Spleen (tissue), 11 donors: ENCODE data around the gene CATSPERD. TPM values are rescaled to one million over a fixed set of nuclear protein-coding genes. Genes with fewer than 3 reads are reported as not detected.

ENCODE experiments used
- DNase-seq: peaks from one replicate; pipeline ENCODE4 v3.0.0-alpha.2; 2020
- H3K27ac ChIP-seq, 8 donors: fragments of 200-600 bp; sonication (generic) in 7 of 8; 1 replicate in 4 of 8; 2 replicates in 4 of 8; pipeline versions ENCODE4 v1.5.0 to v1.8.0; 2016 to 2021; ENCODE audit warnings: inconsistent platforms in 4 of 8, mild to moderate bottlenecking in 4 of 8, moderate library complexity in 1 of 8
- H3K27me3 ChIP-seq, 7 donors: fragments of 200-600 bp; sonication (generic) in 6 of 7; replicated peaks in 1 of 7; 1 replicate in 4 of 7; 2 replicates in 3 of 7; pipeline versions ENCODE4 v1.5.0 to v1.8.0; 2016 to 2021; ENCODE audit warnings: inconsistent platforms in 3 of 7, mild to moderate bottlenecking in 1 of 7
- H3K36me3 ChIP-seq, 6 donors: fragments of 200-600 bp; sonication (generic) in 5 of 6; 1 replicate in 4 of 6; 2 replicates in 2 of 6; pipeline versions ENCODE4 v1.5.0 to v1.8.0; 2016 to 2021; ENCODE audit warnings: inconsistent platforms in 2 of 6
- H3K4me1 ChIP-seq, 6 donors: fragments of 200-600 bp; sonication (generic) in 5 of 6; 1 replicate in 3 of 6; 2 replicates in 3 of 6; pipeline versions ENCODE4 v1.5.0 to v1.8.0; 2016 to 2021; ENCODE audit warnings: inconsistent platforms in 3 of 6
- H3K4me3 ChIP-seq, 8 donors: fragments of 200-600 bp; sonication (generic) in 7 of 8; 1 replicate in 4 of 8; 2 replicates in 4 of 8; pipeline versions ENCODE4 v1.5.0 to v1.8.0; 2016 to 2021; ENCODE audit warnings: inconsistent platforms in 4 of 8, mild to moderate bottlenecking in 4 of 8, moderate library complexity in 2 of 8
- H3K9me3 ChIP-seq, 8 donors: fragments of 200-600 bp; sonication (generic) in 7 of 8; 1 replicate in 4 of 8; 2 replicates in 4 of 8; pipeline versions ENCODE4 v1.5.0 to v1.8.0; 2016 to 2021; ENCODE audit warnings: inconsistent platforms in 4 of 8
- POLR2A ChIP-seq, 3 donors: fragments of 450-650 bp; IDR thresholded peaks; one replicate each; pipeline ENCODE4 v1.5.1; 2017; ENCODE audit warnings: antibody characterized with exemption in 3 of 3, mild to moderate bottlenecking in 1 of 3
- POLR2AphosphoS5 ChIP-seq, 3 donors: sonication (generic); formaldehyde crosslinking; IDR thresholded peaks; one replicate each; pipeline ENCODE4 v1.5.1; 2017; ENCODE audit warnings: antibody characterized with exemption in 3 of 3
- WGBS, 5 donors: extraction: QIAGEN DNeasy Blood & Tissue Kit in 3 of 5; methylation state at CpG; one replicate each; pipeline versions ENCODE4 v1.1.5 to v1.1.7; 2013 to 2018; 5-methylcytosine and 5-hydroxymethylcytosine counted together
- intact Hi-C: fragments of 100-400 bp; cut with DNase I; formaldehyde crosslinking; loops from one replicate; pipeline ENCODE4 v1.15.0; 2023; ENCODE audit warnings: low total_unique reads
- polyA plus RNA-seq, 3 donors: library from polyadenylated mRNA; stranded (reverse); fragments of 200-250 nt; gene quantifications; one replicate each; pipeline ENCODE4 v1.2.1, GENCODE V29; 2013
- total RNA-seq, 7 donors: library from RNA; depleted of rRNA in 3 of 7; stranded (reverse); fragments of >200 nt in 3 of 7; fragmentation: NEBNext Ultra II Directional in 4 of 7; extraction: Animal tissue kit (Norgen Biotek cat#: 25700) in 4 of 7; gene quantifications; one replicate each; pipeline versions ENCODE4 v1.1.0 to v1.2.1, GENCODE V29; 2016 to 2021
- TF ChIP-seq, protein P1 (sequence below), 11 experiments: fragments of 200-600 bp in 7 of 11; fragments of 450-650 bp in 4 of 11; sonication (generic) in 4 of 11; IDR thresholded peaks in 8 of 11; conservative IDR thresholded peaks in 3 of 11; 1 replicate in 7 of 11; 2 replicates in 4 of 11; pipeline versions ENCODE4 v1.4.0 to v1.8.0; 2016 to 2021; ENCODE audit warnings: antibody characterized with exemption in 11 of 11, inconsistent platforms in 4 of 11, mild to moderate bottlenecking in 1 of 11
- donor health status: healthy with polysubstance abuse.
- donor health status: DM: no; HTN: no; CAD: no; lungs with moderate emphysema.
- donor health status: DM: no; HTN: no; CAD: no.
- donor health status: Bipolar disorder and iron deficiency.
- donor health status: healthy.
- donor health status: DM: no; HTN: no; CAD: no.
- donor health status: DM: yes; HTN: yes; CAD: no.

Gene CATSPERD
- total and polyA plus RNA-seq, 10 donors: not detected

DNA sequence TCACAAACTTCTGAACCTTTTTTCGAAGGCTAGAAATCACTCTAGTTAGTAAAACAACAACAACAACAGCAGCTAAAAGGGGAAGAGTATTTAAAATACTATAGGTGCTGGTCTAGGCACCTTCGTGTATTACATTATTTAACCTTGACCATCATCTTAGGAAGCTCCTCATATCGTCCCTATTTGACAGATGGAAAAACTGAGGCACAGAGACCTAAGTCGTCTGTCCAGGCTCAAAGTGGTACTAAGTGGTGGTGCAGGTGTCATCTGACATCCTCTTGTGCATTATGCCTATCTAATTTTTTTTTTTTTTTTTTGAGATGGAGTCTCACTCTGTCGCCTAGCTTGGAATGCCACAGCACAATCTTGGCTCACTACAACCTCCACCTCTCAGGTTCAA is 29.1 kb downstream of the CATSPERD start:
- H3K4me3 ChIP-seq: no peak overlapping the region
- no peak overlapping the region for H3K27ac ChIP-seq
- H3K4me1 ChIP-seq: no peaks in the 10 kb centered on the region
- intact Hi-C loops: no loop called here
- WGBS, 5 donors: 81 to 91% (median 86%) methylated on average over 5 of the region's 5 CpGs
- TF ChIP-seq, protein P1, sequence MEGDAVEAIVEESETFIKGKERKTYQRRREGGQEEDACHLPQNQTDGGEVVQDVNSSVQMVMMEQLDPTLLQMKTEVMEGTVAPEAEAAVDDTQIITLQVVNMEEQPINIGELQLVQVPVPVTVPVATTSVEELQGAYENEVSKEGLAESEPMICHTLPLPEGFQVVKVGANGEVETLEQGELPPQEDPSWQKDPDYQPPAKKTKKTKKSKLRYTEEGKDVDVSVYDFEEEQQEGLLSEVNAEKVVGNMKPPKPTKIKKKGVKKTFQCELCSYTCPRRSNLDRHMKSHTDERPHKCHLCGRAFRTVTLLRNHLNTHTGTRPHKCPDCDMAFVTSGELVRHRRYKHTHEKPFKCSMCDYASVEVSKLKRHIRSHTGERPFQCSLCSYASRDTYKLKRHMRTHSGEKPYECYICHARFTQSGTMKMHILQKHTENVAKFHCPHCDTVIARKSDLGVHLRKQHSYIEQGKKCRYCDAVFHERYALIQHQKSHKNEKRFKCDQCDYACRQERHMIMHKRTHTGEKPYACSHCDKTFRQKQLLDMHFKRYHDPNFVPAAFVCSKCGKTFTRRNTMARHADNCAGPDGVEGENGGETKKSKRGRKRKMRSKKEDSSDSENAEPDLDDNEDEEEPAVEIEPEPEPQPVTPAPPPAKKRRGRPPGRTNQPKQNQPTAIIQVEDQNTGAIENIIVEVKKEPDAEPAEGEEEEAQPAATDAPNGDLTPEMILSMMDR (IDR thresholded peaks at IDR 0.05 in 8 of 11, conservative IDR thresholded peaks at IDR 0.05 in 3 of 11): no peak
- TF ChIP-seq POLR2AphosphoS5 (IDR thresholded peaks at IDR 0.05) (no peak), POLR2A (IDR thresholded peaks at IDR 0.05) (no peak)
- peaks cover 0 to 37% (median 0%) of the 10 kb centered on the region in 7 donors for H3K27me3 ChIP-seq
- no peak for DNase-seq
- no peaks in the 10 kb centered on the region for H3K9me3 ChIP-seq
- no peaks in the 10 kb centered on the region for H3K36me3 ChIP-seq

DNA sequence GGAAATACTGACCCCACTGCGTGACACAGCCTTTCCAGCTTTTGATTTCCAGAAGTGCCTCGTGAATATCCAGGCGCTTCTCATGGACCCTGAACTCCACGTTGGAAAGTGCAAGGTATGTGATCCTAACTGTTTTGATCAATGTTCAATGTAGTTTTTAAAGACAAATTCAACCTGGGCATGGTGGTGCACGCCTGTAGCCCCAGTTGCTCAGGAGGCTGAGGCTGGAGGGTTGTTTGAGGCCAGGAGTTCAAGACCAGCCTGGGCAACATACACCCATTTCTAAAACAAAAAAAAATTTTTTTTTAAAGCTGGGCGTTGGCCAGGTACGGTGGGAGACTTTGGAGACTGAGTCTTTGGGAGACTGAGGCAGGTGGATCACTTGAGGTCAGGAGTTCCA is 31.3 kb downstream of the CATSPERD start:
- H3K4me3 ChIP-seq: no peak overlapping the region
- H3K27ac ChIP-seq: no peak overlapping the region
- TF ChIP-seq POLR2A (IDR thresholded peaks at IDR 0.05): no peak
- TF ChIP-seq POLR2AphosphoS5 (IDR thresholded peaks at IDR 0.05): no peak
- TF ChIP-seq, protein P1 (IDR thresholded peaks at IDR 0.05 in 8 of 11, conservative IDR thresholded peaks at IDR 0.05 in 3 of 11): no peak
- H3K27me3 ChIP-seq: peaks cover 0 to 32% (median 0%) of the 10 kb centered on the region in 7 donors
- 77 to 86% (median 84%) methylated on average over 7 of the region's 7 CpGs for WGBS, 5 donors
- DNase-seq: no peak
- no peaks in the 10 kb centered on the region for H3K4me1 ChIP-seq
- intact Hi-C loops: no loop called here
- H3K36me3 ChIP-seq: no peaks in the 10 kb centered on the region
- no peaks in the 10 kb centered on the region for H3K9me3 ChIP-seq

DNA sequence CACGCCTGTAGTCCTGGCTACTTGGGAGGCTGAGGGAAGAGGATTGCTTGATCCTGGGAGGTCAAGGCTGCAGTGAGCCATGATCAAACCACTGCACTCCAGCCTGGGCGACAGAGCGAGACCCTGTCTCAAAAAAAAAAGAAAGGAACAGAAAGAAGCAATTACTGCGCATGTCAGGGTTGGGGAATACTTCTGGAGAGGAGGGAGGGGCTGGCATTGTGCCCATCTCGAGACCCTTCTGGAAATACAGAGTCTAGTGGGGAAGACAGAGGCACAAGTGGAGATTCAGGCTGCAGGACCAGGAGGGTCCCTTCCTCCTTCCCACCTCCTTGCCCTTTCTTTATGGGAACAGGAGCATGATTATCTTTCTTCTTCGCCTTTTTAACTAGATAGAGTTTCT is 33.3 kb downstream of the CATSPERD start:
- H3K27me3 ChIP-seq: peaks cover 0 to 25% (median 0%) of the 10 kb centered on the region in 7 donors
- no peaks in the 10 kb centered on the region for H3K4me1 ChIP-seq
- H3K36me3 ChIP-seq: no peaks in the 10 kb centered on the region
- no peaks in the 10 kb centered on the region for H3K9me3 ChIP-seq
- no peak overlapping the region for H3K4me3 ChIP-seq
- H3K27ac ChIP-seq: no peak overlapping the region
- 70 to 80% (median 78%) methylated on average over 6 of the region's 6 CpGs for WGBS, 5 donors
- DNase-seq: no peak
- intact Hi-C loops: no loop called here
- no peak for TF ChIP-seq POLR2AphosphoS5 (IDR thresholded peaks at IDR 0.05)
- TF ChIP-seq POLR2A (IDR thresholded peaks at IDR 0.05): no peak
- TF ChIP-seq, protein P1 (IDR thresholded peaks at IDR 0.05 in 8 of 11, conservative IDR thresholded peaks at IDR 0.05 in 3 of 11): no peak

DNA sequence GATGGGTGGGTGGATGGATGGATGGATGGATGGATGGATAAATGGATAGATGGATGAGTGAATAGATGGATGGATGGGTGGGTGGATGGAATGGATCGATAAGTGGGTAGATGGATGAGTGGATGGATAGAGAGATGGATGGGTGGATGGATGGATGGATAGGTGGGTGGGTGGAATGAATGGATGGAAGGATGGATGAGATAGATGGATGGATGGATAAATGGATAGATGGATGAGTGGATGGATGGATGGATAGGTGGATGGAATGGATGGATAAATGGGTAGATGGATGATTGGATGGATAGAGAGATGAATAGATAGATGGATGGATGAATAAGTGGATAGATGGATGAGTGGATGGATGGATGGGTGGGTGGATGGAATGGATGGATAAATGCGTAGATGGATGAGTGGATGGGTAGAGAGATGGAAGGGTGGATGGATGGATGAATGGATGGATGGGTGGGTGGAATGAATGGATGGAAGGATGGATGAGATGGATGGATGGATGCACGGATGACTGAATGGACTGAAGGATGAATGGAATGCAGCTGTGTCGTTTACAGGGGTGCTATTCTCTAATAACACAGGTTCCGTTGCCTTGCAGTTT is 42.3 kb downstream of the CATSPERD start:
- no peak for DNase-seq
- Histone ChIP-seq H3K27ac (no peak overlapping the region), H3K4me3 (no peak overlapping the region), H3K36me3 (no peaks in the 10 kb centered on the region), H3K27me3 (peaks cover 0 to 9% (median 0%) of the 10 kb centered on the region in 7 donors), H3K4me1 (no peaks in the 10 kb centered on the region), H3K9me3 (no peaks in the 10 kb centered on the region)
- TF ChIP-seq POLR2AphosphoS5 (IDR thresholded peaks at IDR 0.05): no peak
- TF ChIP-seq, protein P1 (IDR thresholded peaks at IDR 0.05 in 8 of 11, conservative IDR thresholded peaks at IDR 0.05 in 3 of 11): no peak
- no peak for TF ChIP-seq POLR2A (IDR thresholded peaks at IDR 0.05)
- 86 to 95% (median 91%) methylated on average over 5 of the region's 5 CpGs for WGBS, 5 donors
- intact Hi-C loops: no loop called here
